T-helper 2 cell treated with Interferon-gamma antibody and Interleukin-4, amounts not matched to agents 5 μg/mL and 100 μg/mL, for 36 hours (primary cell): ENCODE results near the gene FPGS.
"Not testable (repeated sequence)": the region's sequence is repeated elsewhere in the genome, so short reads cannot be mapped to it uniquely, and the experiment has no call there.

Source experiments
- DNase-seq: peaks from one replicate; pipeline ENCODE4 v3.0.0; 2021; ENCODE audit warnings: low spot score
- H3K27ac Mint-ChIP-seq: one replicate; pipeline ENCODE4 v1.8.0; 2021; ENCODE audit warnings: mild to moderate bottlenecking, mixed read lengths
- H3K27me3 Mint-ChIP-seq: one replicate; pipeline ENCODE4 v1.8.0; 2021; ENCODE audit warnings: low read depth, mixed read lengths
- H3K36me3 Mint-ChIP-seq: one replicate; pipeline ENCODE4 v1.8.0; 2021; ENCODE audit warnings: low read depth, mixed read lengths
- H3K4me1 Mint-ChIP-seq: one replicate; pipeline ENCODE4 v1.8.0; 2021; ENCODE audit warnings: low read depth, mixed read lengths
- H3K4me3 Mint-ChIP-seq: one replicate; pipeline ENCODE4 v1.8.0; 2022; ENCODE audit warnings: mild to moderate bottlenecking, moderate library complexity, mixed read lengths
- H3K9me3 Mint-ChIP-seq: one replicate; pipeline ENCODE4 v1.8.0; 2021; ENCODE audit warnings: mixed read lengths

Gene FPGS

GRCh38 chr9:127841087-127841835 lies 38.6 kb downstream of the FPGS start:
- no peak for DNase-seq
- H3K4me3 Mint-ChIP-seq: no peak overlapping the region
- no peaks in the 10 kb centered on the region for H3K9me3 Mint-ChIP-seq
- no peaks in the 10 kb centered on the region for H3K4me1 Mint-ChIP-seq
- no peaks in the 10 kb centered on the region for H3K36me3 Mint-ChIP-seq
- H3K27ac Mint-ChIP-seq: no peak overlapping the region
- H3K27me3 Mint-ChIP-seq: no peaks in the 10 kb centered on the region

GRCh38 chr9:127844821-127845359 lies 42.2 kb downstream of the FPGS start:
- no peak overlapping the region for H3K27ac Mint-ChIP-seq
- H3K4me1 Mint-ChIP-seq: no peaks in the 10 kb centered on the region
- H3K9me3 Mint-ChIP-seq: peaks cover 18% of the 10 kb centered on the region
- DNase-seq: no peak
- peaks cover 14% of the 10 kb centered on the region for H3K36me3 Mint-ChIP-seq
- H3K4me3 Mint-ChIP-seq: no peak overlapping the region
- no peaks in the 10 kb centered on the region for H3K27me3 Mint-ChIP-seq

GRCh38 chr9:127845619-127846018 lies 42.9 kb downstream of the FPGS start:
- H3K27me3 Mint-ChIP-seq, H3K4me1 Mint-ChIP-seq, H3K4me3 Mint-ChIP-seq, H3K27ac Mint-ChIP-seq, DNase-seq: not testable (repeated sequence)
- H3K36me3 Mint-ChIP-seq: peaks cover 17% of the 10 kb centered on the region
- peaks cover 23% of the 10 kb centered on the region for H3K9me3 Mint-ChIP-seq

GRCh38 chr9:127846443-127847177 lies 43.9 kb downstream of the FPGS start:
- Mint-ChIP-seq H3K36me3 (peaks cover 25% of the 10 kb centered on the region), H3K27me3 (no peaks in the 10 kb centered on the region), H3K27ac (no peak overlapping the region), H3K4me1 (peaks cover under 1% of the 10 kb centered on the region), H3K4me3 (no peak overlapping the region), H3K9me3 (peaks cover 25% of the 10 kb centered on the region)
- no peak for DNase-seq

- Mint-ChIP-seq H3K27me3 (no peaks in the 10 kb centered on the region), H3K36me3 (peaks cover 29% of the 10 kb centered on the region), H3K9me3 (peaks cover 26% of the 10 kb centered on the region), H3K27ac (no peak overlapping the region), H3K4me3 (no peak overlapping the region), H3K4me1 (peaks cover 6% of the 10 kb centered on the region)
- DNase-seq: no peak
These were observed 44.5 kb downstream of the FPGS start for GRCh38 chr9:127847178-127847510.

- no peak for DNase-seq
- H3K9me3 Mint-ChIP-seq: peaks cover 28% of the 10 kb centered on the region
- H3K27me3 Mint-ChIP-seq: no peaks in the 10 kb centered on the region
- peaks cover 13% of the 10 kb centered on the region for H3K4me1 Mint-ChIP-seq
- H3K27ac Mint-ChIP-seq: no peak overlapping the region
- no peak overlapping the region for H3K4me3 Mint-ChIP-seq
- H3K36me3 Mint-ChIP-seq: peaks cover 36% of the 10 kb centered on the region
These were observed 45.4 kb downstream of the FPGS start for GRCh38 chr9:127847833-127848755.

- DNase-seq: no peak
- H3K36me3 Mint-ChIP-seq: peaks cover 36% of the 10 kb centered on the region
- no peak overlapping the region for H3K4me3 Mint-ChIP-seq
- no peak overlapping the region for H3K27ac Mint-ChIP-seq
- H3K9me3 Mint-ChIP-seq: peaks cover 28% of the 10 kb centered on the region
- H3K4me1 Mint-ChIP-seq: peaks cover 15% of the 10 kb centered on the region
- no peaks in the 10 kb centered on the region for H3K27me3 Mint-ChIP-seq
These were observed 46.2 kb downstream of the FPGS start for GRCh38 chr9:127848756-127849504.

- Mint-ChIP-seq H3K9me3 (peaks cover 28% of the 10 kb centered on the region), H3K27ac (no peak overlapping the region), H3K4me3 (no peak overlapping the region), H3K27me3 (no peaks in the 10 kb centered on the region), H3K36me3 (peaks cover 36% of the 10 kb centered on the region), H3K4me1 (peaks cover 17% of the 10 kb centered on the region)
- no peak for DNase-seq
These were observed 47.7 kb downstream of the FPGS start for GRCh38 chr9:127850286-127850830.

- Mint-ChIP-seq H3K9me3 (peaks cover 28% of the 10 kb centered on the region), H3K27me3 (no peaks in the 10 kb centered on the region), H3K4me3 (peak overlapping the region; percentile 85), H3K4me1 (peaks cover 17% of the 10 kb centered on the region), H3K27ac (no peak overlapping the region), H3K36me3 (peaks cover 36% of the 10 kb centered on the region)
- DNase-seq: no peak
These were observed 50.1 kb downstream of the FPGS start for GRCh38 chr9:127852829-127853228.

- Mint-ChIP-seq H3K27ac (peak overlapping the region; percentile 91), H3K27me3 (no peaks in the 10 kb centered on the region), H3K36me3 (peaks cover 33% of the 10 kb centered on the region), H3K9me3 (peaks cover 23% of the 10 kb centered on the region), H3K4me1 (peaks cover 17% of the 10 kb centered on the region), H3K4me3 (peak overlapping the region; percentile 85)
- DNase-seq: no peak
These were observed 50.9 kb downstream of the FPGS start for GRCh38 chr9:127853312-127854183.

GRCh38 chr9:127854184-127854806 lies 51.6 kb downstream of the FPGS start, which contains the start of gene ENG:
TSS of gene ENG (minus strand) at chr9:127854658. CDS start at chr9:127854355, 303 bp downstream.
- Mint-ChIP-seq H3K36me3 (peaks cover 26% of the 10 kb centered on the region), H3K9me3 (peaks cover 15% of the 10 kb centered on the region), H3K4me1 (peaks cover 17% of the 10 kb centered on the region), H3K27ac (peak within 1 kb of the TSS; percentile 91), H3K27me3 (no peaks in the 10 kb centered on the region), H3K4me3 (peak within 1 kb of the TSS; percentile 85)
- no peak for DNase-seq

GRCh38 chr9:127854960-127855359 lies 52.3 kb downstream of the FPGS start:
- no peaks in the 10 kb centered on the region for H3K27me3 Mint-ChIP-seq
- DNase-seq: no peak
- H3K36me3 Mint-ChIP-seq: peaks cover 22% of the 10 kb centered on the region
- peaks cover 17% of the 10 kb centered on the region for H3K4me1 Mint-ChIP-seq
- H3K27ac Mint-ChIP-seq: no peak overlapping the region
- peak overlapping the region; percentile 42 for H3K4me3 Mint-ChIP-seq
- peaks cover 9% of the 10 kb centered on the region for H3K9me3 Mint-ChIP-seq
